ENCODE data around the gene SVIL.
"Not testable (repeated sequence)": the region's sequence is repeated elsewhere in the genome, so short reads cannot be mapped to it uniquely, and the experiment has no call there.

Gene SVIL

GRCh38 chr10:29582769-29583168 lies 52.0 kb downstream of the SVIL start:
- FAIRE-seq; DNase-seq (ENCODE audit: insufficient read length, low spot score): not testable (repeated sequence)

- DNase-seq (ENCODE audit: insufficient read length, low spot score) (no peak), FAIRE-seq (peak; percentile 9)
These were observed 55.3 kb downstream of the SVIL start for GRCh38 chr10:29579455-29579970.

- DNase-seq (ENCODE audit: insufficient read length, low spot score) (no peak), FAIRE-seq (no peak)
These were observed 56.3 kb downstream of the SVIL start for GRCh38 chr10:29578457-29578856.

- FAIRE-seq = no peak
These were observed 58.1 kb downstream of the SVIL start for GRCh38 chr10:29576681-29577080.

GRCh38 chr10:29575098-29575455 lies 59.7 kb downstream of the SVIL start:
- DNase-seq (ENCODE audit: insufficient read length, low spot score) (no peak), FAIRE-seq (no peak)

More at GRCh38 chr10:29576681-29577080, 58.1 kb downstream of the SVIL start:
- no peak for DNase-seq (ENCODE audit: insufficient read length, low spot score)

GRCh38 chr10:29574212-29575097 lies 60.3 kb downstream of the SVIL start:
- peak; percentile 90 for FAIRE-seq

GRCh38 chr10:29570248-29570647 lies 64.5 kb downstream of the SVIL start:
- FAIRE-seq = peak; percentile 63
- not testable (repeated sequence) for DNase-seq (ENCODE audit: insufficient read length, low spot score)

More at GRCh38 chr10:29574212-29575097, 60.3 kb downstream of the SVIL start:
- not testable (repeated sequence) for DNase-seq (ENCODE audit: insufficient read length, low spot score)

GRCh38 chr10:29569795-29570194 lies 65.0 kb downstream of the SVIL start:
- DNase-seq (ENCODE audit: insufficient read length, low spot score) = no peak
- no peak for FAIRE-seq

- no peak for FAIRE-seq
- DNase-seq (ENCODE audit: insufficient read length, low spot score) = no peak
These were observed 67.8 kb downstream of the SVIL start for GRCh38 chr10:29567003-29567402.

- DNase-seq (ENCODE audit: insufficient read length, low spot score); FAIRE-seq: not testable (repeated sequence)
These were observed 68.6 kb downstream of the SVIL start for GRCh38 chr10:29566209-29566608.

GRCh38 chr10:29563420-29564035 lies 71.2 kb downstream of the SVIL start:
- no peak for FAIRE-seq

GRCh38 chr10:29563006-29563405 lies 71.8 kb downstream of the SVIL start:
- not testable (repeated sequence) for DNase-seq (ENCODE audit: insufficient read length, low spot score)
- FAIRE-seq = peak; percentile 77

More at GRCh38 chr10:29563420-29564035, 71.2 kb downstream of the SVIL start:
- DNase-seq (ENCODE audit: insufficient read length, low spot score) = no peak

GRCh38 chr10:29559996-29560395 lies 74.8 kb downstream of the SVIL start:
- DNase-seq (ENCODE audit: insufficient read length, low spot score) = no peak
- no peak for FAIRE-seq

- DNase-seq (ENCODE audit: insufficient read length, low spot score) (no peak), FAIRE-seq (no peak)
These were observed 77.1 kb downstream of the SVIL start for GRCh38 chr10:29557665-29558064.

GRCh38 chr10:29555746-29556481 lies 78.9 kb downstream of the SVIL start:
- FAIRE-seq (no peak), DNase-seq (ENCODE audit: insufficient read length, low spot score) (peak; percentile 22)

GRCh38 chr10:29555091-29555745 lies 79.6 kb downstream of the SVIL start:
- no peak for DNase-seq (ENCODE audit: insufficient read length, low spot score)
- FAIRE-seq = peak; percentile 13

- peak; percentile 79 for FAIRE-seq
- peak; percentile 70 for DNase-seq (ENCODE audit: insufficient read length, low spot score)
These were observed 80.1 kb downstream of the SVIL start for GRCh38 chr10:29554660-29555059.

- DNase-seq (ENCODE audit: insufficient read length, low spot score) (no peak), FAIRE-seq (no peak)
These were observed 81.1 kb downstream of the SVIL start for GRCh38 chr10:29553544-29554250.

GRCh38 chr10:29553116-29553515 lies 81.7 kb downstream of the SVIL start:
- not testable (repeated sequence) for DNase-seq (ENCODE audit: insufficient read length, low spot score); FAIRE-seq

- FAIRE-seq; DNase-seq (ENCODE audit: insufficient read length, low spot score): not testable (repeated sequence)
These were observed 85.3 kb downstream of the SVIL start for GRCh38 chr10:29549493-29549892.
